Activated CD8-positive, alpha-beta memory T cell treated with anti-CD3 and anti-CD28 coated beads for 24 hours (primary cell): ENCODE data around the gene SOD1.

ENCODE experiments used
- DNase-seq: peaks from one replicate; pipeline ENCODE4 v3.0.0-alpha.2; 2020

The SOD1 gene

GRCh38 chr21:31686272-31686915 lies 26.9 kb downstream of the SOD1 start:
- no peak for DNase-seq

DNA sequence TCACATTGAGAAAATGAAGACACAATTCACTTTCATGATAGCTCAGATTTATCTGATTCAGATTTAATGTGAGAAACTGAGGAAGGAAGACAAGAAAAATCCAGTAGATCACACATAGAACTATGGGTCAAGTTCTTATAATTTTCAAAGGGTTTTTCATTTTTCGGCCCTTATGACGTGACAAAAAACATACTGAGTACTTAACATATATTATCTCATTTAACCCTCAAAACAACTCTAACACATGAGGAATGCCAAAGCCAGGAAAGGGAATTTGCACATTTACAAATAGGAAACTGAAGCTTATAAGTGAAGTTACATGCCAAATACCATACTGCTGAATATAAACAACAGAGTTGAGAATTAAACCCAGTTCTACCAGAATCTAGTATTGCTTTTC lies 27.6 kb downstream of the SOD1 start:
- DNase-seq, result no peak

DNA sequence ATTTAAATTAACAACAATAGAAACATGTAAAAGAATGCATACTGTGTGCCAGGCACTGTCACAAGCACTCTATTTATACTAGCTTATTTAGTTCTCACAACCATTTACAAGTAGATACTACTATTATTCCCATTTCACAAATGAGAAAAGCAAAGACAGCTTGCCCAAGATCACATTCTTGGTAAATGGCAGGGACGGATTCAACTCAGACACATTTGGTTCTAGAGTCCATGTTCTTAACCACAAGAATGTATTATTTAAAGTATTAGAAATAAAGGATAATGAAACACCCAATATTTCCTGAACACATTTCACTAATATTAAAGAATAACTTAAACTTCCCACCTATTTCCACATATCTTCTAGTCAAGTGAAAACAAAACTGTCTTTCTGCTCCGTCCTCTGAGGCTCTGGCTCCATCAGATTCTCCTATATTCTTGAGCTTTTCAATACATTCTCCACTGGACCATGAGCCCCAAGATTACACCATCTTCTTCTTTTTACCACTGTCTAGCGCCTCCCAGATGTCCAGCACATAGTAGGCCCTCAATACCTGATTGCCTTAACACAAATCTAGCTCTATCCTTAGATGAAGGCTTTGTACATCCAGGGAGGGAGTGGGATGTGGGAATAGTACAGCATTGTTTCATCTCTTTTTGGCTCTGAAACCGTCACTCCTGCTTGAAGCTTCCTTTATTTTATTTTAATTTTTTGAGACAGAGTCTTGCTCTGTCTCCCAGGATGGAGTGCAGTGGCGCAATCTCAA lies 29.3 kb downstream of the SOD1 start:
- no peak for DNase-seq

- DNase-seq, result no peak
Observed at GRCh38 chr21:31693222-31693621, 33.7 kb downstream of the SOD1 start.

- no peak for DNase-seq
Observed at GRCh38 chr21:31696424-31696823, 36.9 kb downstream of the SOD1 start.

GRCh38 chr21:31698461-31698860 lies 39.0 kb downstream of the SOD1 start:
- DNase-seq, result no peak

DNA sequence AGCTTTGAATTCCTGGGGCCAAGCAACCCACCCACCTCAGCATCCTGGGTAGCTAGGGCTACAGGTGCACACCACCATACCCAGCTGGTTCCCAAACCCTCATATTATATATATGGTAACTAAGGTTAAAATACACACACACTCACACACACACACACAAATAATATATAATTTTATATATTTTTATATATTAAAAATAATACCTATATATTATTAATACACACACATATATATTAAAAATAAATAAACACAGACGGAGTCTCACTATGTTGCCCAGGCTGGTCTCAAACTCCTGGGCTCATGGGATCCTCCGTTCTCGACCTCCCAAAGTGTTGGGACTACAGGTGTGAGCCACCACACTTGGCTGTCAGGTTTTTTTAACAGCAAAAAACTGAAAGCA lies 40.5 kb downstream of the SOD1 start:
- DNase-seq, result no peak

DNA sequence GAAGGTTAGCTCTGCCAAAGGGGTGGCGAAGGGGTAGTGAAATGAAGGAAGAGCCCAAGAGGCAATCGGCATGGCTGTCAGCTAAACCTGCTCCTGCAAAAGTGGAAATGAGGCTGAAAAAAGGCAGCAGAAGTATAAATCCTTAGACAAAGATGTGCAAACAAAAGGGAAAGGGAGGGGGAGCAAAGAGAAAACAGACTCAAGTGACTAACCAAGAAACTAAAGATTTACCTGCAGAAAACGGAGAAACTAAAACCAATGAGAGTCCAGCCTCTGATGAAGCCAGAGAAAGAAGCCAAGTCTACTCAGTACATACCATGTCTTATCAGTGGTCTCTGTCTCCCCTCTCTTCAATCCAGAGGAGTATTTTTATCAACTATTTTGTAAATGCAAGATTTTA lies 47.1 kb downstream of the SOD1 start:
- DNase-seq, result no peak

DNA sequence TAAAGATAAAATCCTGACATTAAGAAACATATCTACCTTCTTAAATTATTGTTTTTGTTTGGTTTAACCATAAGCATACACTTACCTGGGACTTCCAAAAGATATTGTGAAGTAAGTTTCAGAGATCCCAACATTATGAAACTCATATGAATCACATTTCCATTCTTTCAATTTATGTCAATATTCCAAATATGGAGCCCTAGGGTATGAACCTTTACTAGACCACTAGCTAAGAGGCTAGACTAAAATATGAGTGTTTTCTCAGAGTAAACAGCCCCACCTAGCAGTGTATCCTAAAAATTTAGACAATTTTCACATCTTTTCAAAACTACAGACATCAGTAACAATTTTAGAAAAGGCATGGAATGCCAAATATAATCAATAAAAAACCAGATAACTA lies 48.0 kb downstream of the SOD1 start:
- DNase-seq, result no peak

DNA sequence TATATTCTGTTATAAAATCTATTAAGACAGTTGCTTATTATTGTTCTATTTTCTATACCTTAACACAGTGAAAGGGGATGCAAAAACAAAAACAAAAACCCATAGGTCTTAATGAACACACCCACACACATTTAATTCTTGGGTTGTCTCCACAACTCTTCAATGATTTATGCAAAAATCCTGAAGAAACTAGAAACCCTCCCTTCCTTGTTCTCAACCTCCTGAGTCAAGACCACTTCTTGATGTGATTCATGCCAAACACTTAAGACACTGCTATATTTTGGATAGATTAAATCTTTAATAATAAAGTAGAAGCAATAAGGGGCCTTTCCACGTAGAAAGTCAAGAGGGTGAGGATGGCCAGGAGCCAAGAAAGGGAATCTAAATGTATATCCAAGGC lies 49.0 kb downstream of the SOD1 start:
- no peak for DNase-seq

DNA sequence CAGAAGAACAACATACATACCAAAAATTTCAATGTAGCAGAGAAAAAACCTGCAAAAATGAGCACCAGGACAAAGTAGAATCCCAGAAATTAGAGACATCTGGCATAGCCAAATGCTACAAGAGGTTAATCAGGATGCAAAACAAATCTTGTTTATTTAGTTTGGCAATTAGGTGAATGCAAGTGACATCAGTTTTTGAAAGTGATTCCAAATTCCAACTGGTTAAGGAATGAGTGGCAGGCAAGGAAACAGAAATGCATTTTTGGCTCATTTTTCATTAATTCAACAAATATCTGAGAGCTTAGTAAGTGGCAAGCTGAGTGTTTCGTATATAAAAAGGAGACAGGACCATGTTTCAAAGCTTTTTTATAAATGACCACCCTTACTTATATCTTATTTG lies 51.1 kb downstream of the SOD1 start:
- DNase-seq, result no peak

DNA sequence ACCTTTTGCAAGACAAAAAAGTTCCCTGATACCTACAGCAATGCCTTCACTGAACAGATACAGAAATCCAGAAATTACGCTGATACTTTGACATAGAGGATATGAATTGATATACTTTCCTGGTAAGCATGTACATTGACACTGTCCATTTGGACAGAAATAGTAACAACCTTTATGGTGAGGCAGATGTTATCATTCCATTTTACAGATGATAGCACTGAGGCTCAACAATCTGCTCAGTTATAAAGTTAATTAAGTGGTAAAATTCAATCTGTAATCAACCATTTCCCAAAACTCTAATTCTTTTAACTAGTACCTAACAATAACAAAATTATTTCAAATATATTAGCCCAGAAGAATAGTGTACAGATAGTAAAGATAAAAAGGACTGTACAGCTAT lies 51.8 kb downstream of the SOD1 start:
- no peak for DNase-seq

DNA sequence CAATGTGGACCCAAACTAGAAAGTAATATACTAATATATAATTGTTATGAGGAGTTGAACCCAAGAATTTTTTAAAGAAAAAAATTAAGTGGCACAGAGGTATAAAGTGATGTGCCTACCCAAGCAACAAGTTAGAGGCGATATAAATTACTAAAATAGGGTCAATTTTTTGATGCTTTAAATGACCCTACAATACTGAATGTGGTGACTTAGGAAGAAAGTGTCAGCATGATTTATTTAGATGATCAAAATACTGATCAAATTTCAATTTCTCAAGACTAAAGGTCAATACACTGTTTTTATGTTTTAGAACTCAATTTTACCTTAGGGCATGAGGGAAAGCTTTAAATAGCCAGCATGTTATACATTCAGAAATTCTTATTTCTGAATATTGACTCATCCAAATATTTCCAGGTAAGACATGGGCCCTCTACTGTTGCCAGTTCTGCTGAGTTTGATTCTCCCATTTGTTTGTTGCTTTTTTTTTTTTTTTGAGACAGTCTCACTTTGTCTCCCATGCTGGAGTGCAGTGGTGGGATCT lies 52.3 kb downstream of the SOD1 start:
- no peak for DNase-seq

- no peak for DNase-seq
Observed at GRCh38 chr21:31713115-31713514, 53.6 kb downstream of the SOD1 start.

- DNase-seq, result no peak
Observed at GRCh38 chr21:31713973-31714740, 54.7 kb downstream of the SOD1 start.

GRCh38 chr21:31714741-31715365 lies 55.4 kb downstream of the SOD1 start:
- DNase-seq, result no peak

DNA sequence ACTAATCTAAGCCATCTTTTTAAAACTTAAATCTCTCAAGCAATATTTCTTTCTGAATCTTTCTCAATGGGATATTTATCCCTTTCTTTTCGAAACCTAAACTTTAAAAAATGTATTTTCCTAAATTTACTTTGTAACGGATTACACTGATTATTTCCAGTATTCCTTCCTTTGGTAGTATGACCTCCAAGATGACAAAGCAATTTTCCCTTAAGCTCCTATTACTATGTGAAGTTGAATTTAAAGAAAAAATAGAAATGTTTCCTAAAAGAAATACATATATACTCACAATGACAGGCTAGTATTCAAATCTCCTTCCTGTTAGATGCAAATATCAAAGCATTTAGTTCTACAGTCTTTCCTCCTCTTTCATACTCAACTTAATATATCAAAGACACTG lies 56.6 kb downstream of the SOD1 start:
- no peak for DNase-seq
